ENCODE measurements around the gene EML6. TPM values are rescaled to one million over a fixed set of nuclear protein-coding genes. Genes with fewer than 3 reads are reported as not detected.

The EML6 gene
- total RNA-seq, 3 donors from 2014 or later (not counting 1 experiment from before 2014, with no cell fraction given) = 1.7 to 3.2 (median 2.4) TPM

- TF ChIP-seq, protein P1, sequence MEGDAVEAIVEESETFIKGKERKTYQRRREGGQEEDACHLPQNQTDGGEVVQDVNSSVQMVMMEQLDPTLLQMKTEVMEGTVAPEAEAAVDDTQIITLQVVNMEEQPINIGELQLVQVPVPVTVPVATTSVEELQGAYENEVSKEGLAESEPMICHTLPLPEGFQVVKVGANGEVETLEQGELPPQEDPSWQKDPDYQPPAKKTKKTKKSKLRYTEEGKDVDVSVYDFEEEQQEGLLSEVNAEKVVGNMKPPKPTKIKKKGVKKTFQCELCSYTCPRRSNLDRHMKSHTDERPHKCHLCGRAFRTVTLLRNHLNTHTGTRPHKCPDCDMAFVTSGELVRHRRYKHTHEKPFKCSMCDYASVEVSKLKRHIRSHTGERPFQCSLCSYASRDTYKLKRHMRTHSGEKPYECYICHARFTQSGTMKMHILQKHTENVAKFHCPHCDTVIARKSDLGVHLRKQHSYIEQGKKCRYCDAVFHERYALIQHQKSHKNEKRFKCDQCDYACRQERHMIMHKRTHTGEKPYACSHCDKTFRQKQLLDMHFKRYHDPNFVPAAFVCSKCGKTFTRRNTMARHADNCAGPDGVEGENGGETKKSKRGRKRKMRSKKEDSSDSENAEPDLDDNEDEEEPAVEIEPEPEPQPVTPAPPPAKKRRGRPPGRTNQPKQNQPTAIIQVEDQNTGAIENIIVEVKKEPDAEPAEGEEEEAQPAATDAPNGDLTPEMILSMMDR (IDR thresholded peaks at IDR 0.05) = no peak
- DNase-seq (no peak), ATAC-seq (no peak)
- intact Hi-C loops (cut with micrococcal nuclease) = no loop called here
- H3K27ac Mint-ChIP-seq = no peak overlapping the region
- H3K4me3 ChIP-seq (ENCODE audit: low read length) = no peak overlapping the region
- no peaks in the 10 kb centered on the region for H3K36me3 ChIP-seq (ENCODE audit: control insufficient read depth, insufficient read depth, low read length)
- H3K9me3 ChIP-seq (ENCODE audit: control insufficient read depth, insufficient read depth, low read length) = no peaks in the 10 kb centered on the region
- no peak overlapping the region for H3K4me3 Mint-ChIP-seq
- H3K36me3 Mint-ChIP-seq = peaks cover 6% of the 10 kb centered on the region
- no peaks in the 10 kb centered on the region for H3K27me3 ChIP-seq (ENCODE audit: control insufficient read depth, insufficient read depth, low read length)
- 88% methylated on average over 1 of the region's 1 CpG for WGBS (ENCODE audit: insufficient coverage)
- peaks cover 0 to 6% of the 10 kb centered on the region in 2 donors for H3K27me3 Mint-ChIP-seq (ENCODE audit: low read depth in 2 of 2)
- no peak overlapping the region for H3K27ac ChIP-seq (ENCODE audit: low read length)
- no peaks in the 10 kb centered on the region for H3K4me1 ChIP-seq (ENCODE audit: control insufficient read depth, insufficient read depth, low read length)
- H3K9me3 Mint-ChIP-seq = no peaks in the 10 kb centered on the region
- H3K4me1 Mint-ChIP-seq = no peaks in the 10 kb centered on the region
Observed at GRCh38 chr2:54912893-54913292, 189.4 kb downstream of the EML6 start.

- Mint-ChIP-seq H3K36me3 (peaks cover 6% of the 10 kb centered on the region), H3K4me1 (no peaks in the 10 kb centered on the region), H3K27ac (no peak overlapping the region), H3K9me3 (no peaks in the 10 kb centered on the region), H3K4me3 (no peak overlapping the region), H3K27me3 (ENCODE audit: low read depth in 2 of 2) (peaks cover 0 to 6% of the 10 kb centered on the region in 2 donors)
- no peaks in the 10 kb centered on the region for H3K9me3 ChIP-seq (ENCODE audit: control insufficient read depth, insufficient read depth, low read length)
- DNase-seq = no peak
- no peak overlapping the region for H3K4me3 ChIP-seq (ENCODE audit: low read length)
- ATAC-seq = no peak
- no peaks in the 10 kb centered on the region for H3K36me3 ChIP-seq (ENCODE audit: control insufficient read depth, insufficient read depth, low read length)
- intact Hi-C loops (cut with micrococcal nuclease) = no loop called here
- no peaks in the 10 kb centered on the region for H3K27me3 ChIP-seq (ENCODE audit: control insufficient read depth, insufficient read depth, low read length)
- no peak overlapping the region for H3K27ac ChIP-seq (ENCODE audit: low read length)
- TF ChIP-seq, protein P1 (IDR thresholded peaks at IDR 0.05) = no peak
- 90% methylated on average over 2 of the region's 2 CpGs for WGBS (ENCODE audit: insufficient coverage)
- H3K4me1 ChIP-seq (ENCODE audit: control insufficient read depth, insufficient read depth, low read length) = no peaks in the 10 kb centered on the region
Observed at GRCh38 chr2:54914637-54915036, 191.2 kb downstream of the EML6 start.

GRCh38 chr2:54915101-54915500 is 191.6 kb downstream of the EML6 start:
- Histone ChIP-seq H3K36me3 (ENCODE audit: control insufficient read depth, insufficient read depth, low read length) (no peaks in the 10 kb centered on the region), H3K4me1 (ENCODE audit: control insufficient read depth, insufficient read depth, low read length) (no peaks in the 10 kb centered on the region), H3K9me3 (ENCODE audit: control insufficient read depth, insufficient read depth, low read length) (no peaks in the 10 kb centered on the region), H3K4me3 (ENCODE audit: low read length) (no peak overlapping the region), H3K27ac (ENCODE audit: low read length) (no peak overlapping the region), H3K27me3 (ENCODE audit: control insufficient read depth, insufficient read depth, low read length) (no peaks in the 10 kb centered on the region)
- Mint-ChIP-seq H3K9me3 (no peaks in the 10 kb centered on the region), H3K4me3 (no peak overlapping the region), H3K27ac (no peak overlapping the region), H3K4me1 (no peaks in the 10 kb centered on the region), H3K27me3 (ENCODE audit: low read depth in 2 of 2) (peaks cover 0 to 6% of the 10 kb centered on the region in 2 donors), H3K36me3 (peaks cover 6% of the 10 kb centered on the region)
- intact Hi-C loops (cut with micrococcal nuclease) = no loop called here
- no peak for ATAC-seq
- WGBS (ENCODE audit: insufficient coverage) = 96% methylated on average over 4 of the region's 4 CpGs
- TF ChIP-seq, protein P1 (IDR thresholded peaks at IDR 0.05) = no peak
- no peak for DNase-seq

DNA sequence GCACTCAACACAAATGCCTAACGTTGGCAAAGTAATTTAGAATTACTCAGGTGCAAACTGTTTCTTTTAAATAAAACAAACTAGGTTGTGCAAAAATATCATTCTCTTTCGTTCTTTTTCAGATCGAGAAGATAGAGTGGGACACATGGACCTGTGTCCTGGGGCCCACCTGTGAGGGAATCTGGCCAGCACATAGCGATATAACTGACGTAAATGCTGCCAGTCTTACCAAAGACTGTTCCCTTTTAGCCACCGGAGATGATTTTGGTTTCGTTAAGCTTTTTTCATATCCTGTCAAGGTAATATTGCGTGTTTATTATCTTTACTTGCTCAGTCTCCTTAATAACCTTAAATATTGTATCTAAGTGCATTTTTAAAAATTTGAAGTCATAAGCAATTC is 193.2 kb downstream of the EML6 start:
- ATAC-seq (no peak), DNase-seq (no peak)
- Histone ChIP-seq H3K36me3 (ENCODE audit: control insufficient read depth, insufficient read depth, low read length) (no peaks in the 10 kb centered on the region), H3K4me1 (ENCODE audit: control insufficient read depth, insufficient read depth, low read length) (no peaks in the 10 kb centered on the region), H3K4me3 (ENCODE audit: low read length) (no peak overlapping the region), H3K27ac (ENCODE audit: low read length) (no peak overlapping the region), H3K27me3 (ENCODE audit: control insufficient read depth, insufficient read depth, low read length) (no peaks in the 10 kb centered on the region), H3K9me3 (ENCODE audit: control insufficient read depth, insufficient read depth, low read length) (no peaks in the 10 kb centered on the region)
- 94% methylated on average over 8 of the region's 8 CpGs for WGBS (ENCODE audit: insufficient coverage)
- H3K27me3 Mint-ChIP-seq (ENCODE audit: low read depth in 2 of 2) = peaks cover 0 to 6% of the 10 kb centered on the region in 2 donors
- H3K9me3 Mint-ChIP-seq = peaks cover 0 to 2% of the 10 kb centered on the region in 2 donors
- peaks cover 6% of the 10 kb centered on the region for H3K36me3 Mint-ChIP-seq
- H3K4me3 Mint-ChIP-seq = no peak overlapping the region
- intact Hi-C loops (cut with micrococcal nuclease) = no loop called here
- H3K4me1 Mint-ChIP-seq = no peaks in the 10 kb centered on the region
- TF ChIP-seq, protein P1 (IDR thresholded peaks at IDR 0.05) = no peak
- H3K27ac Mint-ChIP-seq = no peak overlapping the region
